A549 (cell line): ENCODE measurements around the gene KEL. TPM values are rescaled to one million over a fixed set of nuclear protein-coding genes. Genes with fewer than 3 reads are reported as not detected.

ENCODE experiments used
- ATAC-seq, 2 experiments: fragments of 200-7000 bp in 1 of 2; fragments of >200 bp in 1 of 2; cut with Nextera tagmentation in 1 of 2; cut with Tn5 transposase in 1 of 2; 3 replicates each; pipeline versions ENCODE4 v1.8.0 to v1.9.1; 2018 to 2020; ENCODE audit warnings: mild to moderate bottlenecking in 1 of 2, moderate library complexity in 1 of 2
- CTCF ChIA-PET: fragments of 300-600 bp; sonication (Branson Sonifier 250); formaldehyde crosslinking; extraction: SDS; loops from one replicate; lab custom pipeline; 2021; ENCODE audit warnings: antibody characterized with exemption, inconsistent platforms; lab: Yijun Ruan, JAX
- POLR2A ChIA-PET: fragments of 350-600 bp; formaldehyde crosslinking; extraction: SDS; loops from one replicate; lab custom pipeline; 2021; ENCODE audit warnings: antibody characterized with exemption, inconsistent platforms; lab: Yijun Ruan, JAX
- DNase-seq, 2 experiments: peaks; one replicate each; pipeline versions ENCODE4 v3.0.0 to v3.0.0-alpha.2; 2011 to 2016; ENCODE audit warnings: low read depth in 1 of 2, low spot score in 1 of 2
- FAIRE-seq: peaks from 2 replicates; lab custom pipeline; 2011; peaks lifted over from hg19 to GRCh38; lab: Jason Lieb, UNC
- H3K27ac ChIP-seq, 2 experiments: fragments of >200 bp; sonication (Bioruptor Twin); formaldehyde crosslinking; 3 replicates each; pipeline ENCODE4 v1.5.1; 2016 to 2017
- H3K4me1 ChIP-seq: fragments of >200 bp; sonication (Bioruptor Twin); formaldehyde crosslinking; 3 replicates; pipeline ENCODE4 v1.6.1; 2016
- H3K4me2 ChIP-seq: fragments of >200 bp; sonication (Bioruptor Twin); formaldehyde crosslinking; 3 replicates; pipeline ENCODE4 v1.6.1; 2016
- H3K4me3 ChIP-seq: fragments of >200 bp; sonication (Bioruptor Twin); formaldehyde crosslinking; 3 replicates; pipeline ENCODE4 v1.5.1; 2016
- H3K9me3 ChIP-seq: fragments of >200 bp; sonication (Bioruptor Twin); formaldehyde crosslinking; 3 replicates; pipeline ENCODE4 v1.6.1; 2016
- BHLHE40 ChIP-seq: IDR thresholded peaks from 2 replicates; pipeline ENCODE4 v1.6.1; 2012; ENCODE audit warnings: low read depth, low read length, inconsistent platforms
- EHMT2 ChIP-seq: fragments of 200-600 bp; sonication (generic); IDR thresholded peaks from 2 replicates; pipeline ENCODE4 v1.6.1; 2016; ENCODE audit warnings: antibody characterized with exemption, low read depth, mild to moderate bottlenecking, moderate library complexity
- ESRRA ChIP-seq: fragments of 150-350 bp; IDR thresholded peaks from 2 replicates; pipeline ENCODE4 v1.6.1; 2014; ENCODE audit warnings: mild to moderate bottlenecking, low read length, borderline replicate concordance
- HES2 ChIP-seq: fragments of >200 bp; sonication (Bioruptor Twin); formaldehyde crosslinking; IDR thresholded peaks from 2 replicates; pipeline ENCODE4 v1.6.1; 2016
- MAFK ChIP-seq: fragments of 450-650 bp; IDR thresholded peaks from 2 replicates; pipeline ENCODE4 v1.6.1; 2014; ENCODE audit not compliant: partially characterized antibody
- MAX ChIP-seq: IDR thresholded peaks from 2 replicates; pipeline ENCODE4 v1.6.1; 2012
- POLR2A ChIP-seq: IDR thresholded peaks from 2 replicates; pipeline ENCODE4 v1.6.1; 2012; ENCODE audit warnings: mild to moderate bottlenecking, low read length
- RARB ChIP-seq: fragments of 250-450 bp; sonication (Bioruptor Pico); IDR thresholded peaks from 2 replicates; pipeline ENCODE4 v1.8.0; 2021; ENCODE audit warnings: mild to moderate bottlenecking, moderate library complexity
- RFX5 ChIP-seq: fragments of 450-650 bp; IDR thresholded peaks from 2 replicates; pipeline ENCODE4 v1.7.1; 2014; ENCODE audit warnings: antibody characterized with exemption, mild to moderate bottlenecking, moderate library complexity
- SMC3 ChIP-seq: fragments of >200 bp; sonication (Bioruptor Twin); formaldehyde crosslinking; IDR thresholded peaks from 3 replicates; pipeline ENCODE4 v1.6.1; 2018; ENCODE audit warnings: inconsistent platforms
- ZNF302 ChIP-seq: fragments of 250-450 bp; sonication (Bioruptor Pico); IDR thresholded peaks from 2 replicates; pipeline ENCODE4 v1.9.0; 2021; ENCODE audit warnings: inconsistent platforms, mild to moderate bottlenecking, moderate library complexity
- WGBS: methylation state at CpG from one replicate; pipeline ENCODE4 v1.1.6; 2017; ENCODE audit errors: missing lambda C conversion rate; 5-methylcytosine and 5-hydroxymethylcytosine counted together
- polyA plus RNA-seq, 4 experiments: library from polyadenylated mRNA; depleted of rRNA in 3 of 4; stranded (reverse); fragments of >200 nt; fragmentation: RNase III in 1 of 4; extraction: RNeasy Plus Mini Kit Qiagen cat#74134 plus additional on column Dnase treatment in 1 of 4; gene quantifications; 2 replicates in 3 of 4; 3 replicates in 1 of 4; pipeline ENCODE4 v1.2.3, GENCODE V29; 2011 to 2017
- TF ChIP-seq, protein P1 (sequence below): fragments of 250-450 bp; sonication (Bioruptor Pico); IDR thresholded peaks from 2 replicates; pipeline ENCODE4 v1.5.0; 2021; ENCODE audit warnings: mild to moderate bottlenecking, moderate library complexity, borderline replicate concordance

The KEL gene
- polyA plus RNA-seq, 2 of the 4 experiments (the other 2 are of a cell fraction): 0.14 TPM; not detected in 1

- ATAC-seq (no peak), FAIRE-seq (no peak), DNase-seq (no peak)
- no peak overlapping the region for H3K4me3 ChIP-seq
- ChIA-PET POLR2A (no interaction called here), CTCF (no interaction called here)
- no peaks in the 10 kb centered on the region for H3K9me3 ChIP-seq
- H3K4me1 ChIP-seq: no peaks in the 10 kb centered on the region
- no peak overlapping the region for H3K27ac ChIP-seq
- no peak for TF ChIP-seq HES2
- no peak overlapping the region for H3K4me2 ChIP-seq
- 0% methylated on average over 2 of the region's 2 CpGs for WGBS
Observed at GRCh38 chr7:142913566-142913965, 48.6 kb downstream of the KEL start.

- TF ChIP-seq EHMT2 (no peak), SMC3 (no peak)
- Histone ChIP-seq H3K9me3 (no peaks in the 10 kb centered on the region), H3K4me3 (no peak overlapping the region), H3K4me1 (no peaks in the 10 kb centered on the region), H3K4me2 (no peak overlapping the region), H3K27ac (no peak overlapping the region)
- CTCF ChIA-PET: no interaction called here
- DNase-seq (no peak), ATAC-seq (no peak), FAIRE-seq (no peak)
- 0% methylated on average over 3 of the region's 3 CpGs for WGBS
- POLR2A ChIA-PET: no interaction called here
Observed at GRCh38 chr7:142913051-142913450, 49.1 kb downstream of the KEL start.

DNA sequence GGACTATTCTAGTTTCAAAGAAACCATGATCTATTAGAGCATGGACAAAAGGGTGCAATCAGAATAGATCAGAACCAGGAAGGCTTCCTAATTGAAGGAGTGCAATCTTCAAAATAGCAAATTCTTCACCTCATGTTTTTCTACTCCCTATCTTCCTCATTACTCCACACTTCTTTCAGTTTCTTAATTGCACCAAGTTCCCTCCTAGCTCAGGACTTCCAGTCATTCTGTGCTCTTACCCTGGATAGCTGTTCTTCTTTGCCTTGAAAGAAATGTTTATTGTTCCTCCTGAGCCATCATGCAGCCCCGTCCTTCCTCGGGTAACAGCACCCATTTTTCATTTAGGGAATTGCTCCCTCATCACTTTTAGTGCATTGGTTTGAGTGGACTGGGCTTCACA lies 51.7 kb downstream of the KEL start:
- WGBS: 4% methylated on average over 2 of the region's 2 CpGs
- FAIRE-seq (no peak), DNase-seq (no peak), ATAC-seq (no peak)
- no peak overlapping the region for H3K4me3 ChIP-seq
- no peak overlapping the region for H3K27ac ChIP-seq
- ChIA-PET CTCF (interaction anchor here (1.3 to 1.8 kb wide), 2 partner anchors 9 to 91 kb away, joined by 4 to 8 read pairs; no protein-coding TSS in a partner anchor), POLR2A (no interaction called here)
- H3K4me1 ChIP-seq: no peaks in the 10 kb centered on the region
- H3K9me3 ChIP-seq: peaks cover 2% of the 10 kb centered on the region; the same call in 1 of the 3 replicates
- no peak overlapping the region for H3K4me2 ChIP-seq
- no peak for TF ChIP-seq POLR2A
- no peak for TF ChIP-seq BHLHE40
- TF ChIP-seq ZNF302: no peak
- no peak for TF ChIP-seq EHMT2
- TF ChIP-seq RFX5: no peak
- TF ChIP-seq ESRRA: no peak
- TF ChIP-seq MAX: no peak
- TF ChIP-seq RARB (CRISPR knock-in tag): no peak

GRCh38 chr7:142910031-142910433 lies 52.1 kb downstream of the KEL start:
- ATAC-seq: no peak
- CTCF ChIA-PET: interaction anchor here (0.6 to 1.8 kb wide), 3 partner anchors 9 to 364 kb away, joined by 3 to 8 read pairs (median 4); no protein-coding TSS in a partner anchor

More at GRCh38 chr7:142910031-142910433, 52.1 kb downstream of the KEL start:
- Histone ChIP-seq H3K4me2 (no peak overlapping the region), H3K27ac (no peak overlapping the region), H3K4me3 (no peak overlapping the region), H3K4me1 (no peaks in the 10 kb centered on the region), H3K9me3 (peaks cover 2% of the 10 kb centered on the region; the same call in 1 of the 3 replicates)
- no peak for FAIRE-seq
- no peak for DNase-seq
- 8% methylated on average over 2 of the region's 2 CpGs for WGBS
- POLR2A ChIA-PET: no interaction called here
- TF ChIP-seq, protein P1, sequence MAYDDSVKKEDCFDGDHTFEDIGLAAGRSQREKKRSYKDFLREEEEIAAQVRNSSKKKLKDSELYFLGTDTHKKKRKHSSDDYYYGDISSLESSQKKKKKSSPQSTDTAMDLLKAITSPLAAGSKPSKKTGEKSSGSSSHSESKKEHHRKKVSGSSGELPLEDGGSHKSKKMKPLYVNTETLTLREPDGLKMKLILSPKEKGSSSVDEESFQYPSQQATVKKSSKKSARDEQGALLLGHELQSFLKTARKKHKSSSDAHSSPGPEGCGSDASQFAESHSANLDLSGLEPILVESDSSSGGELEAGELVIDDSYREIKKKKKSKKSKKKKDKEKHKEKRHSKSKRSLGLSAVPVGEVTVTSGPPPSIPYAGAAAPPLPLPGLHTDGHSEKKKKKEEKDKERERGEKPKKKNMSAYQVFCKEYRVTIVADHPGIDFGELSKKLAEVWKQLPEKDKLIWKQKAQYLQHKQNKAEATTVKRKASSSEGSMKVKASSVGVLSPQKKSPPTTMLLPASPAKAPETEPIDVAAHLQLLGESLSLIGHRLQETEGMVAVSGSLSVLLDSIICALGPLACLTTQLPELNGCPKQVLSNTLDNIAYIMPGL: no peak
- peak; percentile 43 for TF ChIP-seq MAFK
